Activated CD4-positive, alpha-beta T cell treated with anti-CD3 and anti-CD28 coated beads, Interleukin-2, amount 50 U/mL, for 48 hours (primary cell): Measurements from ENCODE around the gene SNAP29.
A peak's percentile ranks its signal among the peaks of the same experiment; 100 is the strongest.
"Not testable (repeated sequence)": the region's sequence is repeated elsewhere in the genome, so short reads cannot be mapped to it uniquely, and the experiment has no call there.

Source experiments
- DNase-seq, 2 experiments: peaks; one replicate each; pipeline ENCODE4 v3.0.0-alpha.2; 2020

Gene SNAP29

DNA sequence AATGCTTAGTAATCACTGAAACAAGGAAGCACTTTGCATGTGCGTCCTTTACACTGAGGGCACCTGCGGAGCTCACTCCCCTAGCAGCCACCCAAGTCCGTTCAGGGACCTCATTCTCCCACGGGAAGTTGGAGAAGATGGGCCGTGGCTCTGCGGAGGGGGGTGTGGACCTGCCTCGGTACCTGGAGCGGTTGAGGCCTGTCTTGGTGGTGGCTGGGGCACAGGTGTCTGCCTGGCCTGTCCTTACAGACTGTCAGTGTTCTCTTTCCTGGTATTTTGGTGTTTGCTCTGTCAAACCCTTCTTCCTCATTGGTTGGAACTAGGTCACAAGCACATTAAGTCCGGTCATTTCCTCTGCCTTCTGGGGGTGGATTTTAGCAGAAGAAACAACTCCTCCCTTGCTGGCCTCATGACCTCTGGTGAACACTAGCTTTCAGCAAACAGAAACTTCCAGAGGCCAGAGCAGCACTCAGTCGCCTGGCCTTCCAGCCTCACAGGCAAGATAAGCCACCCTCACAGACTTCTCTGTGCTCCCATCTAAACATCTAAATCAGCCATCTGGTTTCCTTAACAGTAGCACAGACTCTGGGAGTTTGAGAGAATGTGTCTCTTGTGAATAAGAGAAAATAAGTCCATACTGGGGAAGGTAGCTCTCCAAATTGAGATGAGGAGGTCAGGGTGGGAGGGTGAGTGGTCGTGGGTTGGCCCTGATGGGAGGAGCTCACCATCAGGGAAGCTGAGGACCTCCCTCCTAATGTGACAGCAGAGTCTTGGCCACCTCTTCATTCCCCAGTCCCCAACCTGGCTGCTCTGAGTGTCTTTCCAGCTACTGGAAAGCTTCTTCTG lies 8.6 kb downstream of the SNAP29 start:
- DNase-seq: no peak

GRCh38 chr22:20868025-20868962 lies 9.5 kb downstream of the SNAP29 start:
- no peak for DNase-seq

DNA sequence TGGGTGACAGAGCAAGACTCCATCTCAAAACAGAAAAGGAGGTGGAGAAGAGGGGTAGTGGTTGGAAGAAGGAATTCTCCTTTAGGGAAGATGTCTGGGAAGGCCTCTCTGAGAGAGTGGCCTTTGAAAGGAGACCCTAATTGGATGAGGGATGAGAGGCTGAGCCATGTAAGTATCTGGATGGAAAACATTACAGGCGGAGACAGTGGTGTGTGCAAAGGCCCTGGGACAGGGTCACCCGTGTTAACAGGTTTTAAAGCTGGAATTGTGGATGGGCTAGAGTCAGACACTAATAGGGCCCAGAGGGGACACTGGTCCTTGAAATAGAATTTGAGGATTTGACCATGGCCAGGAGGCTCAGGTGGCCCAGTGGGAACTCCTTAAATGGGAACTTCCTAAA lies 10.4 kb downstream of the SNAP29 start:
- no peak for DNase-seq

- no peak for DNase-seq
Measured at GRCh38 chr22:20873214-20873613, 14.4 kb downstream of the SNAP29 start.

GRCh38 chr22:20875296-20875695 lies 16.5 kb downstream of the SNAP29 start:
- no peak for DNase-seq

GRCh38 chr22:20877715-20878114 lies 18.9 kb downstream of the SNAP29 start:
- DNase-seq: no peak

- no peak for DNase-seq
Measured at GRCh38 chr22:20881231-20881630, 22.4 kb downstream of the SNAP29 start.

DNA sequence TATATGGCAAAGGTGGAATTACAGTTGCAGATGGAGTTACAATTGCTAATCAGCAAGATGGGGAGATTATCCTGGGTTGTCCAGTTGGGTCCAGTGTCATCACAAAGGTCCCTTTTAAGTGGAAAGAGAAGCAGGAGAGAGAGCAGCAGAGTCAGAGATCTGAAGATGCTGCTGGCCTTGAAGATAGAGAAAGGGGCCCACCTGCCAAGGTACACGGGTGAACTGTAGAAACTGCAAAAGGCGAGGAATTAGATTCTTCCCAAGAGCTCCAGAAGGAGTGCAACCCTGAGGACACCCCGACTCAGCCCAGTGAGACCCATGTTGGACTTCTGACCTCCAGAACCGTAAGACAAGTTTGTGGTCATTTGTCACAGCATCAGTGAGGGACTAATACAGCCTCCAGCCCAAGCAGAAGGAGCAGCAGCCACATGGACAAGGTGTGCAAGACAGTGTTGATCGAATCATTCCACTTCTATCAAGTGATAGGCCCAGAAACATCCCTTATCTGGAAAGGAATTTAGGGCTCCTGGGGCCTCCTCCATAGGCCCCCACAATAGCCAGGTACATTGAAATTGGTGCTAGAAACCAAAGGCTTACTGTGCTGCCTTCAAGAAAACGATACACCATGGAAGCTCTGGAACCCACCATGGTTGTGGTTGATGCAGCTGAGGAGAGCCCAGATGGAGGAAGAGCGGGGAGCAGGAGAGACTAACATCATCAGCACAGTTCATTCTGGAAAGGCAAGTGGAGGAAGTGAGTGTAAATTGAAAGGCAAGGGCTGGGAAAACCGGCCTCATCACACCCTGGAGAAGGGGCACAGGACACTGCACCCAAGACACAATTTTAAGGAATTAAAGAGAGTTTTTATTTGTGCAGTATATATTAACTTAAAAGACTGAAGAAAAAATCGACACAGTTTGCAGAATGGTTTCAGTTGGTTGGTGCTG lies 23.3 kb downstream of the SNAP29 start:
- no peak for DNase-seq

- DNase-seq: no peak
Measured at GRCh38 chr22:20882855-20883254, 24.0 kb downstream of the SNAP29 start.

DNA sequence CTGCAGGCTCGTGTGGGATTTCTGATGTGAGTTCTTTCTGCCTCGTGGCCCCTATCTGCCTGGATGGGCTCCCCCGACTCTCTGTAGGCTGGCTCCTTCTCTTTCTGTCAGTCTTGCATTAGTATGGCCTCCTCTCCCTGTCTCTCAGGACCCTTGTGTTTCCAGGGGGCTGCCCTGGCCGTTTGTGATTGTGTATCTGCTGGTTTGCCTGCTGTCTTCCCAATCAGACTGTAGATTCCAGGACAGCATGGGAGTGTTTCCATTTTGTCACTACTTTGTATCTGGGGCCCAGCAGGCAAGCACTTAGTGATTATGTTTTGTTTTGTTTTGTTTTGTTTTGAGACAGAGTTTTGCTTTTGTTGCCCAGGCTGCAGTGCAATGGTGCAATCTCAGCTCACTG lies 25.6 kb downstream of the SNAP29 start:
- DNase-seq: no peak

- no peak for DNase-seq
Measured at GRCh38 chr22:20885017-20885556, 26.3 kb downstream of the SNAP29 start.

DNA sequence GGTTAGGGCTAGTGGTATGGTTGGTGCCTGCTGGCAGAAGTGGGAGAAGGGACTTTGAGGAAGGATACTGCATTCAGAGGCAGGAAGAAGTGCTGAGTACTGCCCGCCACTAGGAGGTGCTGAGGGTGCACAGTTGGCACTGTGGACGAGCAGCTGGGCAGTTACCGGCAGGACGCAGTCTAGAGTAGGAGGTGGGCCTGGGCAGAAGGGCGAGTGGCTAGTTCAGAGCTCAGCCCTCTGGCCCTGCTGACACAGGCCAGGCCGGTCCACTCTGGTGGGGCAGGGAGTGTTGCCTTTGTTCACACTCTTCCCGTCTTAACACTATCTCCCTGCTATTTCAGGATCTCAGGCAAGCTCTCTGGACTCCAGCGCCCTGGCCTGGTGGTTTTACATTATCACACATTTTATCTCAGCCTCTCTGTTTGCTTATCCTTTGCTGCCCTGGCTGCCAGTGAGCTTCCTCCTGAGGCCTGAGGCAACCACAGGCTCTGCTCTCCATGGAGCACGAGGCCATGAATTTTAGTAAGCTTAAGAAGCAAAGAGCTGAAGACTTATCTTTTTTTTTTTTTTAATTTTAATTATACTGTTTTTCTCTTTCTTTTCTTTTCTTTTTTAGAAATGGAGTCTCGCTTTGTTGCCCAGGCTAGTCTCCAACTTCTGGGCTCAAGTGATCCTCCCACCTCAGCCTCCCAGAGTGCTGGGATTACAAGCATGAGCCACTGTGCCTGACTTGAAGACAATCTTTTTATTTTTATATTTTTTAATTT lies 26.9 kb downstream of the SNAP29 start:
- peak; percentile 50 to 57 for DNase-seq

GRCh38 chr22:20887375-20887774 lies 28.6 kb downstream of the SNAP29 start:
- DNase-seq: no peak

GRCh38 chr22:20889025-20889704 lies 30.4 kb downstream of the SNAP29 start:
- DNase-seq: no peak

DNA sequence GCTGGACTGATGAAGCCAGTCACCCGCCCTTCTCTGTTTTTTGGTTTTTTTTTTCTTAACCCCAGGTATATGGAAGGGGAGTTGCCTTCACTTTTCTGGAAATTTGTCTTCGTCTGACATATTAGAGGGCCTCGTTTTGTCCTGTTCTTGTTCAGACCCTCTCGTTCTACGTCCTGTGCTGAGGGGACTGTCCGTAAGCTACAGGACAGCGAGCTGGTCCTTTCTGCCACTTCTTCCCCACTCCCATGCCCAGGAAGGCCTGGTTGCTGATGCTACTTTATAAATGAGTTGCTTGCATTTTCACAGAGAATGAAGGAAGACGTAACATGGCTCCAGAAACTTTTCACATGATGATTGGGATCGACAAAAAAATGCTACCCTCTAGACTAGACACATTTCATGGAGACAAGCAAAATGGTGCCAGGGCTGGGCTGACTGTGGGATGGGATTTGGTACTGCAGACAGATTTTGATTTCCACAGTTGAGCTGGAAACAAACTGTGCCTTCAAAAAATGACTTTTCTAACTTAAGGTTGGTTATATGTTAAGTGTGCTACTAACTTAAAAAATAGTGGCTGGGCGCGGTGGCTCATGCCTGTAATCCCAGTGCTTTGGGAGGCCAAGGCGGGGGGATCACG lies 31.2 kb downstream of the SNAP29 start:
- no peak for DNase-seq

GRCh38 chr22:20890975-20891374 lies 32.2 kb downstream of the SNAP29 start:
- DNase-seq: no peak

- not testable (repeated sequence) for DNase-seq
Measured at GRCh38 chr22:20897737-20898136, 38.9 kb downstream of the SNAP29 start.

DNA sequence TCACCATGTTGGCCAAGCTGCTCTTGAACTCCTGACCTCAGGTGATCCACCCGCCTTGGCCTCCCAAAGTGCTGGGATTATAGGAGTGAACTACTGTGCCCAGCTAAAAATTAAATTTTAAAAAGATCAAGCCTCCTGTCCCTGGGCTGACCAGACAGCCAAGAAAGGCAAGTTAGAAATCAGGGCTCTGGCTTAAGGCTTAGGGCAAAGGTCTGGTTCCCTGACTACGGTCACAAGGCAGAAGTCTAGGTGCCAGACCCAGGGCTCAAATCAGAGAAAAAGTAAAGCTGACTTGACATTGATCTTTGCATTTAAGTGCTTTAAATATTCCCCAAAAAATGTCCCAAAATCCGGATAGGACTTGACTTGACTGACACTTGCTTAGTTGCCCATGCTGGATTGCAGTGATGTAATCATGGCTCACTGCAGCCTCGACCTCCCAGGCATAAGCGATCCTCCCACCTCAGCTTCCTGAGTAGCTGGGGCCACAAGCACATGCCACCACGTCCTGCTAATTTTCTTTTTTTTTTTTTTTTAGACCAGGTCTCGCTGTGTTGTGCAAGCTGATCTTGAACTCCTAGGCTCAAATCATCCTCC lies 41.1 kb downstream of the SNAP29 start:
- no peak for DNase-seq

- DNase-seq: not testable (repeated sequence)
Measured at GRCh38 chr22:20901093-20902033, 42.6 kb downstream of the SNAP29 start.
